GM12878 (cell line): ENCODE data around the gene SLC12A5. TPM values are rescaled to one million over a fixed set of nuclear protein-coding genes. Genes with fewer than 3 reads are reported as not detected.

Source experiments
- ASH2L ChIP-seq: fragments of 300-600, 200-600 bp; sonication (generic); IDR thresholded peaks from 2 replicates; pipeline ENCODE4 v1.6.1; 2017; ENCODE audit warnings: low read depth, mild to moderate bottlenecking, borderline replicate concordance
- CEBPB ChIP-seq, 2 experiments: fragments of 150-350 bp in 1 of 2; IDR thresholded peaks; 2 replicates each; pipeline ENCODE4 v1.6.1; 2012 to 2014; ENCODE audit warnings: low read depth in 2 of 2, low read length in 2 of 2, borderline replicate concordance in 1 of 2, inconsistent platforms in 1 of 2
- GABPA ChIP-seq: IDR thresholded peaks from 2 replicates; pipeline ENCODE4 v1.6.1; 2014; ENCODE audit warnings: antibody characterized with exemption, low read depth, mild to moderate bottlenecking, inconsistent platforms
- RFX5 ChIP-seq: IDR thresholded peaks from 2 replicates; pipeline ENCODE4 v1.6.1; 2011; ENCODE audit warnings: low read depth, low read length, improper control_type of control experiment
- SIN3A ChIP-seq: IDR thresholded peaks from 2 replicates; pipeline ENCODE4 v1.6.1; 2012; ENCODE audit warnings: low read depth, low read length, improper control_type of control experiment
- TCF12 ChIP-seq: IDR thresholded peaks from 2 replicates; pipeline ENCODE4 v1.6.1; 2011; ENCODE audit warnings: low read depth, mild to moderate bottlenecking, low read length
- polyA plus RNA-seq, 11 experiments: library from polyadenylated mRNA; depleted of rRNA in 4 of 11; unstranded in 6 of 11; stranded (reverse) in 5 of 11; fragments of >200 nt; fragmentation: Nextera tagmentation in 4 of 11; fragmentation: Illumina TruSeq in 1 of 11; extraction: Ambion mirVana in 4 of 11; extraction: Trizol in 1 of 11; gene quantifications; 1 replicate in 1 of 11; 2 replicates in 10 of 11; pipeline versions ENCODE4 v1.2.1 to v1.2.3, GENCODE V29; 2011 to 2016; ENCODE audit warnings: inconsistent platforms in 2 of 11, missing spikeins in 2 of 11, low read depth in 1 of 11
- total RNA-seq, 4 experiments: library from RNA; depleted of rRNA in 3 of 4; stranded (reverse); fragments of >200 nt in 3 of 4; fragmentation: Illumina TruSeq in 1 of 4; extraction: Trizol in 1 of 4; gene quantifications; 2 replicates each; pipeline versions ENCODE4 v1.2.1 to v1.2.3, GENCODE V29; 2013 to 2021
- TF ChIP-seq, protein P1 (sequence below): fragments of 450-650 bp; IDR thresholded peaks from 2 replicates; pipeline ENCODE4 v1.6.1; 2017; ENCODE audit warnings: mild to moderate bottlenecking, moderate library complexity
- TF ChIP-seq, protein P2 (sequence below): fragments of 450-650 bp; IDR thresholded peaks from 2 replicates; pipeline ENCODE4 v1.6.1; 2017; ENCODE audit warnings: antibody characterized with exemption, mild to moderate bottlenecking, moderate library complexity
- TF ChIP-seq, protein P3 (sequence below): fragments of 450-650 bp; IDR thresholded peaks from 2 replicates; pipeline ENCODE4 v1.6.1; 2018; ENCODE audit warnings: borderline replicate concordance, mild to moderate bottlenecking; ENCODE audit not compliant: partially characterized antibody
- TF ChIP-seq, protein P4 (sequence below): fragments of 450-650 bp; IDR thresholded peaks from 2 replicates; pipeline ENCODE4 v1.6.1; 2017; ENCODE audit warnings: mild to moderate bottlenecking

The SLC12A5 gene
- total and polyA plus RNA-seq, 10 of the 15 experiments (the other 5 are each of a cell fraction or from before 2014, with no cell fraction given) = 0.26 to 2.7 (median 1.2) TPM

DNA sequence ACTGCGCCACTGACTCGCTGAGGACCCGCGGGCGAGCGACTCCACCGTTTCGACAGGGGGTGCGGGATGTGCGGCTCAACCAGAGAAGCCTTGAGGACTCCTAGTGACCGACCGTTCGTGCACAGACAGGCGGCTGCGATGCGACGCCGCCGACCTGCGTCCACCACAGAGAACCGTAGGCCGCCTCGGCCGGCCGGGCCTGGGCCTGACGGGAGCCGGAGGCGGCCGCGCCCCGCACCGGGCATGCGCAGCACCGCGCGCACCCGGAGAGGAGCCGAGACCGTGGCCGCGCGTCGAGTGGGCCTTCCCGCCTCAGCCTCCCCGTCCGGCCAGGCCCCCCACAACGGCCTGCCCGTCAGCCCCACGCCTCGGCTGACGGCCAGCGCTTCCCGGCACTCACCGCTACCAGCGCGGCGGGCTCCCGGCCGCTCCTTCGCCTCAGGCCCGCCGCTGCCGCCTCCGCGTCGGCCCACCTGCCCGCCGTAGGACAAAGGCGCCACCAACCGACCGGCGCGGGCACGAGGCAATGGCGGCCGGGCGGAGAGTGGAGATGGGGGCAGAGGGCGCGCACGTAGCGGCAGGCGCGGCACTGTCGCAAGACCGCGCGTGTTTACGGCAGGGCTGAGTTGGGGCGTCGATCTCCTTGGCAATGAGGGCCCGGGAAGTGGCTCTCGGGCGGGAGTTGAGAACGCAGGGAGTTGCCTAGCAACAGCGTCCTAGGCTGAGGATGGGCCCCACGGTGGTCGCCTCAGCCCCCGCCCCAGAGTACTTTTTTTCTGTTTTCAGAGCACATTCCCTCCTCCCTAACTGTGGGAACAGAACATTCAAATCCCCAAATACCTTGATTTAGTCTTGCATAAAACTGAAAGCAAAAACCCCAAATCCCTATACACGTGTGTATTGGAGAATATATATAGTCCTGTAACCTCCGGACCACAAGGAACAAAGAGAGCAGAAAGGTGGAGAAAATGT, 60.7 kb downstream of the SLC12A5 start, which contains the start of gene NCOA5 (continued):
- TF ChIP-seq, protein P1, sequence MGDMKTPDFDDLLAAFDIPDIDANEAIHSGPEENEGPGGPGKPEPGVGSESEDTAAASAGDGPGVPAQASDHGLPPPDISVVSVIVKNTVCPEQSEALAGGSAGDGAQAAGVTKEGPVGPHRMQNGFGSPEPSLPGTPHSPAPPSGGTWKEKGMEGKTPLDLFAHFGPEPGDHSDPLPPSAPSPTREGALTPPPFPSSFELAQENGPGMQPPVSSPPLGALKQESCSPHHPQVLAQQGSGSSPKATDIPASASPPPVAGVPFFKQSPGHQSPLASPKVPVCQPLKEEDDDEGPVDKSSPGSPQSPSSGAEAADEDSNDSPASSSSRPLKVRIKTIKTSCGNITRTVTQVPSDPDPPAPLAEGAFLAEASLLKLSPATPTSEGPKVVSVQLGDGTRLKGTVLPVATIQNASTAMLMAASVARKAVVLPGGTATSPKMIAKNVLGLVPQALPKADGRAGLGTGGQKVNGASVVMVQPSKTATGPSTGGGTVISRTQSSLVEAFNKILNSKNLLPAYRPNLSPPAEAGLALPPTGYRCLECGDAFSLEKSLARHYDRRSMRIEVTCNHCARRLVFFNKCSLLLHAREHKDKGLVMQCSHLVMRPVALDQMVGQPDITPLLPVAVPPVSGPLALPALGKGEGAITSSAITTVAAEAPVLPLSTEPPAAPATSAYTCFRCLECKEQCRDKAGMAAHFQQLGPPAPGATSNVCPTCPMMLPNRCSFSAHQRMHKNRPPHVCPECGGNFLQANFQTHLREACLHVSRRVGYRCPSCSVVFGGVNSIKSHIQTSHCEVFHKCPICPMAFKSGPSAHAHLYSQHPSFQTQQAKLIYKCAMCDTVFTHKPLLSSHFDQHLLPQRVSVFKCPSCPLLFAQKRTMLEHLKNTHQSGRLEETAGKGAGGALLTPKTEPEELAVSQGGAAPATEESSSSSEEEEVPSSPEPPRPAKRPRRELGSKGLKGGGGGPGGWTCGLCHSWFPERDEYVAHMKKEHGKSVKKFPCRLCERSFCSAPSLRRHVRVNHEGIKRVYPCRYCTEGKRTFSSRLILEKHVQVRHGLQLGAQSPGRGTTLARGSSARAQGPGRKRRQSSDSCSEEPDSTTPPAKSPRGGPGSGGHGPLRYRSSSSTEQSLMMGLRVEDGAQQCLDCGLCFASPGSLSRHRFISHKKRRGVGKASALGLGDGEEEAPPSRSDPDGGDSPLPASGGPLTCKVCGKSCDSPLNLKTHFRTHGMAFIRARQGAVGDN = peak; percentile 95
- TF ChIP-seq RFX5 (peak; percentile 50; the same call in 1 of the 2 replicates), SIN3A (peak; percentile 83), TCF12 (peak; percentile 62; the same call in 1 of the 2 replicates), ASH2L (0 out of 2 replicates have a peak, but pooled peaks have one; percentile 68), CEBPB (IDR thresholded peaks at IDR 0.05; ENCODE audit: borderline replicate concordance in 1 of 2, low read depth in 2 of 2, low read length in 2 of 2) (no peak), GABPA (no peak)
- TF ChIP-seq, protein P2, sequence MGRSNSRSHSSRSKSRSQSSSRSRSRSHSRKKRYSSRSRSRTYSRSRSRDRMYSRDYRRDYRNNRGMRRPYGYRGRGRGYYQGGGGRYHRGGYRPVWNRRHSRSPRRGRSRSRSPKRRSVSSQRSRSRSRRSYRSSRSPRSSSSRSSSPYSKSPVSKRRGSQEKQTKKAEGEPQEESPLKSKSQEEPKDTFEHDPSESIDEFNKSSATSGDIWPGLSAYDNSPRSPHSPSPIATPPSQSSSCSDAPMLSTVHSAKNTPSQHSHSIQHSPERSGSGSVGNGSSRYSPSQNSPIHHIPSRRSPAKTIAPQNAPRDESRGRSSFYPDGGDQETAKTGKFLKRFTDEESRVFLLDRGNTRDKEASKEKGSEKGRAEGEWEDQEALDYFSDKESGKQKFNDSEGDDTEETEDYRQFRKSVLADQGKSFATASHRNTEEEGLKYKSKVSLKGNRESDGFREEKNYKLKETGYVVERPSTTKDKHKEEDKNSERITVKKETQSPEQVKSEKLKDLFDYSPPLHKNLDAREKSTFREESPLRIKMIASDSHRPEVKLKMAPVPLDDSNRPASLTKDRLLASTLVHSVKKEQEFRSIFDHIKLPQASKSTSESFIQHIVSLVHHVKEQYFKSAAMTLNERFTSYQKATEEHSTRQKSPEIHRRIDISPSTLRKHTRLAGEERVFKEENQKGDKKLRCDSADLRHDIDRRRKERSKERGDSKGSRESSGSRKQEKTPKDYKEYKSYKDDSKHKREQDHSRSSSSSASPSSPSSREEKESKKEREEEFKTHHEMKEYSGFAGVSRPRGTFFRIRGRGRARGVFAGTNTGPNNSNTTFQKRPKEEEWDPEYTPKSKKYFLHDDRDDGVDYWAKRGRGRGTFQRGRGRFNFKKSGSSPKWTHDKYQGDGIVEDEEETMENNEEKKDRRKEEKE = peak; percentile 71; the same call in 1 of the 2 replicates
- TF ChIP-seq, protein P3, sequence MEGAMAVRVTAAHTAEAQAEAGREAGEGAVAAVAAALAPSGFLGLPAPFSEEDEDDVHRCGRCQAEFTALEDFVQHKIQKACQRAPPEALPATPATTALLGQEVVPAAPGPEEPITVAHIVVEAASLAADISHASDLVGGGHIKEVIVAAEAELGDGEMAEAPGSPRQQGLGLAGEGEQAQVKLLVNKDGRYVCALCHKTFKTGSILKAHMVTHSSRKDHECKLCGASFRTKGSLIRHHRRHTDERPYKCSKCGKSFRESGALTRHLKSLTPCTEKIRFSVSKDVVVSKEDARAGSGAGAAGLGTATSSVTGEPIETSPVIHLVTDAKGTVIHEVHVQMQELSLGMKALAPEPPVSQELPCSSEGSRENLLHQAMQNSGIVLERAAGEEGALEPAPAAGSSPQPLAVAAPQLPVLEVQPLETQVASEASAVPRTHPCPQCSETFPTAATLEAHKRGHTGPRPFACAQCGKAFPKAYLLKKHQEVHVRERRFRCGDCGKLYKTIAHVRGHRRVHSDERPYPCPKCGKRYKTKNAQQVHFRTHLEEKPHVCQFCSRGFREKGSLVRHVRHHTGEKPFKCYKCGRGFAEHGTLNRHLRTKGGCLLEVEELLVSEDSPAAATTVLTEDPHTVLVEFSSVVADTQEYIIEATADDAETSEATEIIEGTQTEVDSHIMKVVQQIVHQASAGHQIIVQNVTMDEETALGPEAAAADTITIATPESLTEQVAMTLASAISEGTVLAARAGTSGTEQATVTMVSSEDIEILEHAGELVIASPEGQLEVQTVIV = peak; percentile 100
- TF ChIP-seq, protein P4, sequence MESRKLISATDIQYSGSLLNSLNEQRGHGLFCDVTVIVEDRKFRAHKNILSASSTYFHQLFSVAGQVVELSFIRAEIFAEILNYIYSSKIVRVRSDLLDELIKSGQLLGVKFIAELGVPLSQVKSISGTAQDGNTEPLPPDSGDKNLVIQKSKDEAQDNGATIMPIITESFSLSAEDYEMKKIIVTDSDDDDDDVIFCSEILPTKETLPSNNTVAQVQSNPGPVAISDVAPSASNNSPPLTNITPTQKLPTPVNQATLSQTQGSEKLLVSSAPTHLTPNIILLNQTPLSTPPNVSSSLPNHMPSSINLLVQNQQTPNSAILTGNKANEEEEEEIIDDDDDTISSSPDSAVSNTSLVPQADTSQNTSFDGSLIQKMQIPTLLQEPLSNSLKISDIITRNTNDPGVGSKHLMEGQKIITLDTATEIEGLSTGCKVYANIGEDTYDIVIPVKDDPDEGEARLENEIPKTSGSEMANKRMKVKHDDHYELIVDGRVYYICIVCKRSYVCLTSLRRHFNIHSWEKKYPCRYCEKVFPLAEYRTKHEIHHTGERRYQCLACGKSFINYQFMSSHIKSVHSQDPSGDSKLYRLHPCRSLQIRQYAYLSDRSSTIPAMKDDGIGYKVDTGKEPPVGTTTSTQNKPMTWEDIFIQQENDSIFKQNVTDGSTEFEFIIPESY = no peak
